HG03575 (cell line): ENCODE measurements around the gene ATRIP.

ENCODE experiments used
- ATAC-seq: cut with Tn5 transposase; IDR thresholded peaks from one replicate; pipeline ENCODE4 v1.9.1; 2021; ENCODE audit not compliant: unreplicated experiment, insufficient number of reproducible peaks, low FRiP score; ENCODE audit errors: extremely low read depth

The ATRIP gene

DNA sequence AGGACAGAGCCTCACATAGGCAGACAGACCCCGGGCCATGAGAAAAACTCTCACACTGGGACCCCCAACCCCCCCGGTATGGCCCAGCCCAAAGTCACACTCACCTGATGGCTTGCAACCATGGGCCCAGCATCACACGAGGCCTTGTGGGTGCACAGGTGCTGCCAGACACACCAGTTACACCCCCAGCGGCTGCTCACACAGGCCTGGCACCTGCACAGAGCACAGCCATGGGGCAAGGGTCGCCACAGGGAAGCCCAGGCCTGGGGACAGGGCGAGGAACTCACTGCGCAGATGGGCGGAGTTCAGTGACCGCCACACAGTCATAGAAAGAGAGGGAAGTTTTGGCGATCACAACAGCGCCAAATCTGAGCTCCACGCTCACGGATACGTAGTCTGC, 26.0 kb upstream of the ATRIP start:
- ATAC-seq: no peak

DNA sequence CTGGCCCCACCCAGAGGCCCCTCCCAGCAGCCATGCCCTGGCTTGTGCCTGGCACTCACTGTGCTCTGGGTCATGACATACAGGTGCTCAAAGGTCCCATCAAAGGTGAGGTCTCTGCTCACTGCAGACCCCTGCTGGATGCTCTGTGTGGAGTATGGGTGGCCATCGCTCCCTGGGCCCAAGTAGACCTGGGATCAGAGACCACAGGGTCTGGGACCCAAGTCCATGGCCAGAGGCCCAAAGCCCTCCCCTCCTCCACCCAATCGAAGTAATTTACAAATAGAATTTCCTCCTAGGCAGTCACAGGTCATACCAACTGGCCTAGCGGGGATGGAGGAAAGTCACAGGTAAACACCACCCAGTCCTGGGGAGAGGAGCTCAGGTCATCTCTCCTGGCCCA, 24.3 kb upstream of the ATRIP start:
- ATAC-seq: no peak

DNA sequence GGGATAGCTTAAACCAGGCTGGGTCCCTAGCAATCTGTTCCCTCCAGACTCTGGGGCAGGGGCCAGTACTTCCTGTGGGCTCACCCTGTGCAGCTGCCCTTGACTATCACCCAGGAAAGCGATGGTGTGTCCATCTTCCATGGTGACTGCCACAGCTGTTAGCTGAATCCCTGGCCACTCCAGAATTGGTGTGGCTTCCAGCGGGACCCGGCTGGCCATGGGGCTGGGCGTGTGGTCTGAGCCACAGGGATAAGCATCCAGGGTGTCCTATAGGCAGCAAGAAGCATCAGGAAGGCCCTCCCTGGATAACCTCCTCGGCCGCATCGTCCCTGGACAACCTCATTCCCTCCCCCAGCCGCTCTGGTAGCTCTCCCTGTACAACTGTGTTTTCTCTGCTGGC, 23.9 kb upstream of the ATRIP start:
- no peak for ATAC-seq

DNA sequence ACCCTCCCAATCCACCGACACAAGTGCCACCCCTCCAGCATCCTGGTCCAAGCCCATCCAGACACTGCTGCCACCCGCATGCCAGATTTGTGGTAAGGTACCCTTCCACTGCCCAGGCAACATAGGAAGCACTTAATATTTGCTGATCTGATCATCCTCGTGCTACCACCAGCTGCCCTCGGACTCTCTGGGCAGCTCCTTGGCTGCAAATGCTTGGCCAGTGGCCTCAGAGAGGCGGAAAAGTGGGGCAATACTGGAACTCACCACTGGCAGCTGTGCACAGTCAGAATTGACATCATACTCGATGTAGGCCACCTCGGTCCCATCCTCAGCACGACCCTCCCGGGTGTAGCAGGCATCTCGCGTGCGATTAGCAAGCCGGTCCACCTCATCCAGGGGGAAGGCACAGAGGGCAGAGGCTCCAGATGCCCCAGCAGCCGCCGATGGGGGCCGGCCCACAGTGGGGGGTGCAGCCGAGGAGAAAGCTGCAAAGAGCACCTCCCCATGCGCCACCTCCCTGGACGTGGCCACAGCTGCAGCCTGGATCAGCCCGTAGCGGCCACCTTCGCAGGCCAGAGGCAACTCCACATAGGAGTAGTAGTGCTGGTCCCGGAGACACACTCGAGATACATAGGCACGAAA, 23.2 kb upstream of the ATRIP start:
- no peak for ATAC-seq

DNA sequence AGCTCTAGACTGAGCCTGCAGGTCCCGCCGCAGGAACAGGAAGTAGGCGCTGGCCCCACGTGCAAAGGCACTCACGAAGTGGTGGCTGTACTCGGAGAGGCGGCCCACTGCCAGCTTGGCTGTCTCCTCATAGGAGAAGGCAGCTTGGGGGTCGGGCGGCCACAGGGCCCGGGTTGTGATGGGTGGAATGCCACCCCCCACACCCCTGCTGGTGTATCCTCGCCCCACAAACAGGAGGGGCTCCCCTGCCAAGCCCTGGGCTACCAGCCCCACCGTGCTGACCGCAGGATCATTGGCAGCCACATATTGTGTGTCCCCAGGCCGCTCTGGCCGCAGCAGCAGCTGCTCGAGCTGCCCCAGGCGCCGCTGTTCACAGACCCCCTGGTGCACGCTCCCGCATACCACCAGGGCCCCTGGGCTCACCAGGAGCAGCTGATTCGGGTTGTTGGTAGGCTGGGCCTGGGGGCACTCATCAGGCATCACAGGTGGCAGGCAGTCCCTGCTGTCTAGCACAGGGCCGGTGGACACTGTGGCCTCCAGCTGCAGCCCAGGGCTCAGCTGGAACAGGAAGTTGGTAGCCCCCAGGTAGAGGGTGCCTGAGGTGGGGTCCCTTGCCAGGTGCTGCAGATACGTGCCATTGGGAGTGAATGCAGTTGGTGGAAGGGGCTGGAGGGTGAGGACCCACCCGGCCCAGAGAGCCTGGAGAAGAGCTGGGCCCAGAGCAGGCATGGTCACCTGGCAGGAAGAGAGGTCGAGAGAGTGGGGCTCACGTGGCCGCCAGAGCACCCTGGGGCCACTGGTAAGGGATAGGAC, 22.4 kb upstream of the ATRIP start:
- no peak for ATAC-seq

DNA sequence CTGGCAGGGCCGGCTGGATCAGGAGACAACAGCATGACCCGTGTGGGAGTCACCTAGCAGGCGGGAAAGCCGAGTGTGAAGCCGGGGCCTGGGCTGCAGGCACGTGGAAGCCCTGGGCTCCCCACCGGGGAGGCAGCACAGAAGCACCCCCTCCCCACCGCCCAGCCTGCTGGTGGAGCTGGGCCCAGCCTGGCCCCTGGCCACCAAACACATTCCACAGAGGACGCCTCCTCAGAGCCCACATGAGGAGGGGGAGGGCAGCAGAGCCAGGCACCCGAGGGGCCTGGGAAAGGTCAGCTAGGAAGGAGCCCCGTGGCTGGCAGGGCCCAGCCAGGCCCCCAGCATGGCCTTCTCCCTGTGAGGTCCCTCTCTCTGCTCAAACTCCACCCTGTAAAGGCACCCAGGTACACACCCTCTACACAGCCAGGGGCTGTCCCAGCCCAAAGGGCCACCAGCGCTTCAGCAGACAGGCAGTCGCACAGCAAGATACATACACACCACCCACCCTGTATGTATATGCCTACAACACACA, 21.2 kb upstream of the ATRIP start:
- no peak for ATAC-seq

DNA sequence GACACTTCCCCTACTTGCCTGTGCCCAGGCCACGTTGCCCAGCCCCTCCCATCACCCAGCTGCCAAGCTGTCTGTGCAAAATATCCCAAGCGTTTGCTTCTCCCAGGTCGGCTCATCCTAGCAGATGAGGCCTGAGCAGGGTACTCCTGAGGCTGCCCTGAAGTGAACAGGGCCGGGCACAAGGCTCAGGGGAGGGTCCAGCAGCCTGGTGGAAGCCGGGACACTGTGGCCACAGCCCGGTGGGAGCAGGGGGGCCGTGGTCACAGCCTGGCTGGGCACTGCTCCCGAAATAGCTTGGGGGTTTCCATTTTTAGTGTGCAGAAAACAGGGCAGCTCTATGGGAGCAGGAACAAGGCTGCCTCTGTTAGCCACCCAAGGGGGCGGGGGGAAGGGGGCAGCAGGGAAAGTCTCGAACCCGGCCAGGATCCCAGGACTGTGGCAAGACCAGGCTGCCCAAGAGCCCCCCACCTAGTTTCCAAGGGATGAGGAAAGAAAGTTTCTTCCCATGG, 20.1 kb upstream of the ATRIP start:
- ATAC-seq: no peak

DNA sequence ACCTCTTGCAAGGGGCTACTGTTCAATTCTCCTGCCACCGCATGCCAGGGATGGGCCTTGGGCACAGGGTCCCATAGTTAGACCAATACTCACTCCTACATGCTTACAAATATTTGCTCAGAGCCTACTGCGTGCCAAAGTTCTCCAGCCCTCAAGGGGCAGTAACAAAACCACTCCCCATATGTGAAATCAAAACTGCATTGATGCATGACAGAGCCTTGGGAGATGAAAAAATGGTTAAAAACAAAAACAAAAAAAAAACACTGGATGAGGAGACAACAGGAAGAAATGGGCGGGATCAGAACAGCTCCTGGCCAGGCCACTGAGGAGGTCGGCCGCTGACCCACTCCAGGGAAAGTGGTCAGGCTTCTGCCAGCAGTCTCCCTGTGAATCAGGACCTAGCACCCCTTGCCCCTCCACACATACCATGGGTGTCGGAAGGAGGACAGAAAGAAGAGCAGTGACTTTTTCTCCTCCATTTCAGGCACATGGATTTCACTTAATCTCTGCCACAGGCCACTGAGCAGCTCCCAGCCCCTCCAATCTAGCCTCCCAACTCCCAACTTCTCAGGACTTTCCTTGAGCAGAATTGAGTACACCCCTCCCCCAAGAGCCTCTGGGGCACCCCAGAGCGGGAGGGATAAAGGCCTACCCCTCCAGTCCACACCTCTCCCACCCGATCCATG, 19.4 kb upstream of the ATRIP start:
- ATAC-seq: no peak

DNA sequence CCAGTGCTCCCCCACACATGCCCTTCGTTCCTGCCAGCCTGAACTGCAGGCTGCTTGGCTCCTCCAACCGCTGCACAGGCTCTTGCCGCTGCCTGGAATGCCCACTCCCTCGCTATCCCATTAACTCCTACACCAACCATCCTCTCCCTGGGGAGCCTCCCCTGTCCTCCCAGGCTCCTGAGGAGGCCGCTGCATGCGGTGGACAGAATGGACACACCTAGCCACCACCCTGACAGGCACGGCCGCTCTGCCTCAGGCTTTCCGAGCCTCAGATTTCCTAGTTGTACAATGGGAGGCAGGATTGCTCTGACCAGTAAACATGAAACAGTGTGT, 18.9 kb upstream of the ATRIP start:
- no peak for ATAC-seq

DNA sequence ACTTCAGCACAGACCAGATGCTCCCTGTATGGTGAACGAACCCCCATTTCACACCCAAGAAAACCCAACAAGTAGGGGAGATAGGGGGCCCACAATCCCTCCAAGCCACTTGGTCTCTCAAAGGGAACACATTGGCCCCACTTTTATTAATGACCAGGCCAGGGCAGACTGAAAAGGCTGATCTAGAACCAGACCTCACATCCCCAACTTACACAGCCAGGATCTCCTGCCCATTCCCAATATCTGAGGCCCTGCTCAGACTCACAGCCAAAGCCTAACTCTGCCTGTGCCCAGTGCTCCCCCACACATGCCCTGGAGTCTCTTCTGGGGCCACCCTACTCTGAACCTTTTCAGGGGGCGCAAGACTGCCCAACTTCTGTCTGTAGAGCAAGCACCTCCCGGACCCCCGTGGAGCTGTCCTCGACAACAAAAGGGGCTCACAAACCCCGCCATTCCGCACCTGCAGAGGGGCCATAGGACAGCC, 18.4 kb upstream of the ATRIP start:
- ATAC-seq: no peak

DNA sequence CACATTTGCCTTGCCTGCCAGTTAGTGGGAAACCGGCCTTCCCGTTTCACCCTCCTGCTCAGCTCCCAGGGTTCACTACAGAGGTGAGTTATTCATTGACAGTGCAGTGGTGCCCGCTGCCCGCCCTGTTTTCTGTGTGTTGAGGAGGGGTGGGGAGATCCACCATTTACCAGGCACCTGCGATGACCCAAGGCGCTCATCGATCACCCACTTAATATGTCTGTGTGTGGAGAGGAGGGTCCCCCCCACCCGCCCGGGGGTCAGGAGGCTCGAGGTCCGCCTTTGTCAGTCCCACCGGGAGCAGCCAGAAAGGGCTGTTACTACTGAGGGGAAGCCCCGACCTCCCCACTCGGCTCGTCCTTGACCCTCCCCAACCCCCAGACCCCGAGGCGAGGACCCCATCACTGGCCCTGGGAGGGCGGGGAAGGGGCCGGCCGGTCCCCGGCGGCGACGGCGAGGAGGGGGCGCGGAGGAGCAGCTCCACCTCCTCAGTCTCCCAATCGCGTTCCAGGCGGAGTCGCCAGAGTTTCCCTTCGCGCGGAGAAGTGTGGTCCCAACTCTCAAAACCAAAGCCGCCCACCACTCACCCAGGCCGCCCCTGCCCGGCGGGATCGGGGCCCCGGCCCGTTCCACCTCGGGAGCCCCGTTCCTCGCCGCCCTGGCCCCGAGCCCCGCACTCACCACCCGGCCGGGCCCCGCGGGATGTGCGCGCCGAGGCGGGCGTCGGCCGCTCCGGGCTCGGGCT, 17.8 kb upstream of the ATRIP start:
- ATAC-seq: no peak

DNA sequence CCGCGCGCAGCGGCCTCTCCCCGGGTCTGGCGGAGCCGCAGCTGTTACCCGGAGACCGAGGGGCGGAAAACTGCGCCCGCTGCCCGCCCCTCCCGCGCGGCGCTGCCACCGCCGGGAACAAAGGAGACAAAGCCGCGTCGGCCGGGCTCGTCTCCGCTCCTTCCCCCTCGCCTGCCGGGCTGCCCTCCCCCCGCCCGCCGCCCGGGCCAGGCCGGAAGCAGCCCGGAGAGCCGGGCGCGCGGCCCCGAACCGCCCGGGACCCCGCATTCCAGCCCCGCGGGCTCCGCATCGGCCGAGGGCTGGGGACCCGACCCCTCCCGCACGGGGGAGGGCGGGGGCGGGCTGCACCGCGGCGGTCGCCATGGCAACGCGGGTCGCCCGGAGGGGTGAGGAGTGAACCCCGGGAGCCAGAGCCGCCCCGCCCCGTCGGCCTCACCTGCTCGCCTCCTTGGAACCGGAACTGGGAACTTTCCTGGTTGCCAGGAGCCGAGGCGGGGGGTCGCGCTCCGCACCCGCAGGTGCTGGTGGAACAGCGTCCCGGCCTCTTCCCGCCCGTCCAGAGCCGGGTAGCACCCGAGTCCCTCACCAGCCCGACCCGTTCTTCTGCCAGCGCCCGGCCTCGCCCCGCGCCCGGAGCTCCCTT, 17.1 kb upstream of the ATRIP start:
- no peak for ATAC-seq

DNA sequence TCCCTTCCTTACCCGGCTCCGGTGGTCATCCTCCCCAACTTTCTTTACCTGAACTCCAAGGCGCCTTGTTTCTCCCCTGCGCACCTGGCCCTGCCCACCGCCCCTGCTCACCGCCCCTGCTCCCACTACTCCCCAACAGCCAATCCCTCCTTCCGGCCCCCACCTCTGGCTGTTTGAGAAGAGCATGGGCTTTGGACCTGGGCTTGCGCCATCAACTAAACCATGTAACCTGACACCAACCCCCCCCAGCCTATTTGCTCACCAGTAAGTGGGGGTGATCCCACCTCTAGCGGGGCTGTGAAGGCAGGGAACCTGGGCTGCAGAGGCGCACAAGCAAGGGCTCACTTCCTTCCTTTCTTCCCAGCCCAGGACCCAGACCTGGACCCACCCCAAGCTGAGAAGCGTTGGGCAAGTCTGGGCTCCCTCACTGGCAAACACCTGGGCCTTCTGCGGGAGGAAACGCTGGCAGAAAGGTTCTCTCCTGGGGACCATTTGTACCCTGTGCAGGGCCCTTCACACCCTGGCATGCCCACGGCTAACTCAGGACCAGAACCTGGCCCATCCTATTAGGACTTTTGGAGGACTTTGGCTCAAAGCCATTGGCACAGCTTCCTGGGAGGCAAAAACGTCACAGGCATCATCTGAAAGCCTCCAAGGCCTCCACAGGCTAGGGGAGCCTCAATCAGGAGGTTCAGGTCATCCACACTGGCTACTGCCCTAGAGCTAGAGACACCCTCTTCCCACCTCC, 16.4 kb upstream of the ATRIP start, which contains the start of gene PLXNB1:
Gene PLXNB1 (minus strand): TSS at position 127 of the 748 bp plus-strand sequence. CDS start 5,475 bp downstream, outside the sequence.
- no peak for ATAC-seq

DNA sequence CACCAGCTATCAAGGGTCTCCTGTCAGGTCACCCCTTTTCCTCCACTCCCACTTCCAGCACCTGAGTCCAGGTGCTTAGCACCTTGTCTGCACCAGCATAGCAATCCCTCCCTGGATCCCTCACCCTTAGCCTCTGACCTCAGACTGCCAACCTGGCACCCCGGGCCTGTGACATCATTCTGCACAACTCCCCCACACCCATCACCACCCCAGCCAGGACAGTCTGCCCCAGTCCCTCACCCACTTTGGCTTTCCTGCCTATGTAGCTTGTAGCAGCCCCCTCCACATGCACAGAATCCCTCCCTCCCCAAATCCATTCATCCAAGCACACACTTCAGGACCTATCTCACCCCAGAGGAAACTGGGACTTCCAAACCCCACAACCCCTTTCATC, 15.8 kb upstream of the ATRIP start:
- ATAC-seq: no peak

DNA sequence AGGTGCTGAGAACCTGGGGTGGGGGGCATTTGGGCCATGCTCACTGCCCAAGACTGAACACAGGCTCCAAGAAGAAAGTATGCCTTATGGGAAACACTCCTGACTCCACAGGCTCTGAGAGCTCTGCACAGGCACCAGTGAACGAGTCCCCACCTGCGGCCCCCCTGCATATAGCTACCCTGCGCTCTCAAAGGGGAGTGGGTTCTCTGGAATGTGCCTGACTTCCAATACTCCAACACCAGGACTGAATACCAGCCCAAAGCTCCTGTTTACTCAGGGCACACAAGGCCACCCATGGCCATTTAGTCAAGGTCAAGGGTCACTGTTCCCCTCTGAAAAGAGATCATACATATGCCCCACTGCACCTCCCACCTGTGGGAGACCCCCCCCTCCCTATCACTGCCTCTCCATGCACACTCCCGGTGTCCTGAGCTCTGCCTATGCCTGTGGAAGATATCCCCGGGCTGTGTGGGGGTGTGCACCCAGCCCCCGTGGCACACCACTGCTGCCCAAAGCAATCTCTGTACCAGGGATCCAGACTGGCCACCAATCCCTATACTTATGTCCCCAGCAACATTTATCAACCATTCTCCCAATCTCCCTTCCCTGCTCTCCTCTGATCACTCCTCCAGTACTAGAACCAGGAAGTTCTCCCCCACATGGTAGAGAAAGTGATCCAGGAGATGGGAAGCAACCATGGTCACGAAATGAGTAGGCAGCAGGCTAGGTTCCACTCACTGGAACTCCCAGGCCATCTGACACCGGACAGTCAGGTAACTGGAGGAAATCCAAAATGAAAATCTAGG, 15.1 kb upstream of the ATRIP start:
- ATAC-seq: no peak

DNA sequence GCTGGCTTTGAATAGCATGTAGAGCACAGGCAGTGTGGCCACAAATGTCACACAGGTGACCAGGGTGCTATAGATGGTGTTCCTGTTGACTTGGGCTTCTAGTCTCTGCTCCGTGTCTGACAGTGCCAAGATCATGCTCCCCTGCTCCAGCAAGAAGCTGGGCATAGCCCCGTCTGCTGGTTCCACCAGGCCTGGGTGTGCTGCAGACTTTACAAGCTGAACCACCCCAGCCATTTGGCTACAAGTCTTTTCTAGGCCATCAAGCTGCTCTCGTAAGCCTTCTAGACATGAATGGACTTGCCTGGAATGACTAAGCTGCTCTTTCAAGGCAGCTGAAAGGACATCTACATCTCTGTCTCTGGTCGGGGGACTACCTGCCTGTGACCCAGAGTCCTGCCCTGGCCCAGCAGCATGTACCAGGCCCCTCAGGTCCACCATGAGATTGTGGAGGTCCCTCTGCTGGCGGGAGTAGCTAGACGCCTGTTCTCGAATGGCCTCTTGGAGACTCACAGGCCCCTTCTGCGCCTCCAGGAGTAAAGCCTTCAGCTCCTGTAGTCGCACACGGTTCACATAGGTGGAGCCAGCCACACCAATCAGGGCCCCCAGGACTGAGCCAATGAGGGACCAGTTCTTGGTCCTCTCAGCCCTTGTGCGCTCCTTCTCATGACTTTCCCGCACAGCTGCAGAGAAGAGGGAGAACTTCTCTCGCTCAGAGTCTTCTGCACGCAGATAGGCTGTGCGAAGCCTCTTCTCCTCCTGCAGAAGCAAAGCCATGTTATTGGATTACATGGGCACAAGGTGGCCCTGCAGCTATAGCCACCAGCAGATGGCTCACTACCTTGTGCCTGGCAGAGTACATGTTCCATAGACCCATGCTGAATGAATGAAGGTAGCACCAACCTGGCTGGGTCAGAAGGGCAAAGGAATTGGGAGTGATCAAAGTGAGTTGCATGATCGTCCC, 13.8 kb upstream of the ATRIP start:
- ATAC-seq: no peak
